SIG-M5 treated with dmso at 0.1 percent for 504 hours (cell line): Measurements from ENCODE around the gene SF3B3.
"Not testable (repeated sequence)": the region's sequence is repeated elsewhere in the genome, so short reads cannot be mapped to it uniquely, and the experiment has no call there.

Experiments
- DNase-seq: peaks from one replicate; lab custom pipeline; 2025; ENCODE audit not compliant: unreplicated experiment; lab: John Stamatoyannopoulos, UW

The SF3B3 gene

GRCh38 chr16:70588565-70588964 is 64.9 kb downstream of the SF3B3 start:
- no peak for DNase-seq

- DNase-seq, result not testable (repeated sequence)
These were observed 65.8 kb downstream of the SF3B3 start for GRCh38 chr16:70589416-70589815.

- no peak for DNase-seq
These were observed 66.4 kb downstream of the SF3B3 start for GRCh38 chr16:70589998-70590471.

- DNase-seq, result no peak
These were observed 67.3 kb downstream of the SF3B3 start for GRCh38 chr16:70590722-70591415.

GRCh38 chr16:70591615-70592014 is 68.0 kb downstream of the SF3B3 start:
- DNase-seq, result no peak

GRCh38 chr16:70592106-70592571 is 68.5 kb downstream of the SF3B3 start:
- no peak for DNase-seq

GRCh38 chr16:70593544-70593943 is 69.9 kb downstream of the SF3B3 start:
- DNase-seq, result no peak

- no peak for DNase-seq
These were observed 71.0 kb downstream of the SF3B3 start for GRCh38 chr16:70594569-70594968.

GRCh38 chr16:70597135-70597835 is 73.7 kb downstream of the SF3B3 start:
- DNase-seq, result no peak

- DNase-seq, result no peak
These were observed 75.4 kb downstream of the SF3B3 start for GRCh38 chr16:70598937-70599503.

- no peak for DNase-seq
These were observed 77.1 kb downstream of the SF3B3 start for GRCh38 chr16:70600730-70601129.

GRCh38 chr16:70601576-70602575 is 78.3 kb downstream of the SF3B3 start:
- DNase-seq, result no peak

- no peak for DNase-seq
These were observed 79.2 kb downstream of the SF3B3 start for GRCh38 chr16:70602831-70603230.

GRCh38 chr16:70604407-70605282 is 81.0 kb downstream of the SF3B3 start:
- no peak for DNase-seq

GRCh38 chr16:70605283-70605657 is 81.7 kb downstream of the SF3B3 start:
- DNase-seq, result no peak

- no peak for DNase-seq
These were observed 84.9 kb downstream of the SF3B3 start for GRCh38 chr16:70608521-70608920.

- no peak for DNase-seq
These were observed 86.9 kb downstream of the SF3B3 start for GRCh38 chr16:70610273-70611223.

GRCh38 chr16:70611224-70611598 is 87.6 kb downstream of the SF3B3 start:
- no peak for DNase-seq

- DNase-seq, result no peak
These were observed 88.2 kb downstream of the SF3B3 start for GRCh38 chr16:70611785-70612303.
